Skeletal muscle cell (primary cell): Measurements from ENCODE around the gene KRT25.
"Not testable (repeated sequence)": the region's sequence is repeated elsewhere in the genome, so short reads cannot be mapped to it uniquely, and the experiment has no call there.

Experiments used
- DNase-seq: peaks from one replicate; pipeline ENCODE4 v3.0.0-alpha.2; 2010; ENCODE audit warnings: low read depth
- H3K4me3 ChIP-seq: 2 replicates; pipeline ENCODE4 v1.5.1; 2011; ENCODE audit warnings: low read depth, mild to moderate bottlenecking, control low read depth, low read length, moderate library complexity

The KRT25 gene

DNA sequence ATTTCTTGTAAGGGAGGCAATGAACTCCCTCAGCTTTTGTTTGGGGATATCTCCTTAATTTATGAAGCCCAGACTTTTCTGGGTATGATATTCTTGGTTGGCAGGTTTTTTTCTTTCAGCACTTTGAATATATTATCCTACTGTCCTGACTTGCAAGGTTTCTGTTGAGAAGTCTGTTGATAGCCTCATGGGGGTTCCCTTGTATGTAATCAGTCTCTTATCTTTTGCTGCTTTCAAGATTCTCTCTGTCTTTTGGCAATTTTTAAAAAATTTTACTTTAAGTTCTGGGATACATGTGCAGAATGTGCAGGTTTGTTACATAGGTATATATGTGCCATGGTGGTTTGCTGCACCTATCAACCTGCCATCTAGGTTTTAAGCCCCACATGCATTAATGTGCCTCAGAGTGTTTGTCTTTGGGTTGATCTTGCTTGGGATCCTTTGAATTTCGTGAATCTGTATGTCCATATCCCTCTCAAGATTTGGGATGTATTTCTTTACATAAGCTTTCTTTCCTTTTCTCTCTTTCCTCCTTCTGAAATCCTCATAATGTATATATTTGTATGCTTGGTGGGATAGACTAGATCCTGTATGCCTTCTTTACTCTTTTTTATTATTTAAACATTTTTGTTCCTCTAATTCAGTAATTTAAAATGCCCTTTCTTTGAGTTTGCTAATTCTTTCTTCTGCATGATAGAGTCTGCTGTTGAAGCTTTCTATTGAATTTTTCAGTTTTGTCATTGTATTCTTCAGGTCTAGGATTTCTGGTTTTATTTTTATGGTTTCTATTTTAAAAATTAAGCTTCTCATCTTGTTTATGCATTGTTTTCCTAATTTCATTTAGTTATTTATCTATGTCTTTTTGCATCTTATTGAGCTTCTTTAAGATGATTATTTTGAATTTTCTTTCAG is 5.2 kb upstream of the KRT25 start:
- DNase-seq = no peak
- H3K4me3 ChIP-seq = no peak overlapping the region

DNA sequence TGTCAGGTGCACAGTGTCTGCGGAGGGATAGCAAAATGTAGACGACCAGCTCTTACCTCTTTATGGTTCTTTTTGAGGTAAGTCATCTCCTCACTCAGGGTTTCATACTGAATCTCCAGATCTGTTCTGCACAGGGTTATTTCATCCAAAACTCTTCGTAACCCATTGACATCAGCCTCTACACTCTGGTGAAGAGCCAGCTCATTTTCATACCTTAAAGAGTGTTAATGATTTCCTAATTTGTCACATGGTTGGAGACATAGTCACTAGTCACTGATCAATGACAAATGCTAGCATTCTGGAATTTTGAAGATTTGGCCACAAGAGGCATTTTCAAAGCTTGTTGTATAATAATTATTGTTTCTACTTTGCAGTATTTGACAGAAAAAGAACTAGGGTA is 1.3 kb downstream of the KRT25 start:
- DNase-seq = no peak

DNA sequence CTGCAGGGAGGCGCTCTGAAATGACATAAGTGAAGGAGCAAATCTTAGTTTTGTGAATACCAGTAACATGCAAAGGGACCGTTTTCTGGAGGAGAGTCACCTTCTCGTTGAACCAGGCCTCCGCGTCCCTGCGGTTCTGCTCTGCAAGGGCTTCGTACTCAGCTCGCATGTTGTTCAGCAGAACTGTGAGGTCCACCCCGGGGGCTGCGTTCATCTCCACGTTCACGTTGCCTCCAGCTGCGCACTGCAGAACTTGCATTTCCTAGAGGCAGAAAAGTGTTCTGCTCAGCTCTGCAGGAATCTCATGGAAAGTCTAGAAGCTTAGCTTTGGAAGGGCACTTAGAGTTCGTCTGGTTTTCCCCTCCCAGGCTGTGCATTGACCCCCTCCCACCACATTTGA is 4.1 kb downstream of the KRT25 start:
- no peak for DNase-seq

More for the DNA sequence above, 1.3 kb downstream of the KRT25 start:
- H3K4me3 ChIP-seq = no peak overlapping the region

DNA sequence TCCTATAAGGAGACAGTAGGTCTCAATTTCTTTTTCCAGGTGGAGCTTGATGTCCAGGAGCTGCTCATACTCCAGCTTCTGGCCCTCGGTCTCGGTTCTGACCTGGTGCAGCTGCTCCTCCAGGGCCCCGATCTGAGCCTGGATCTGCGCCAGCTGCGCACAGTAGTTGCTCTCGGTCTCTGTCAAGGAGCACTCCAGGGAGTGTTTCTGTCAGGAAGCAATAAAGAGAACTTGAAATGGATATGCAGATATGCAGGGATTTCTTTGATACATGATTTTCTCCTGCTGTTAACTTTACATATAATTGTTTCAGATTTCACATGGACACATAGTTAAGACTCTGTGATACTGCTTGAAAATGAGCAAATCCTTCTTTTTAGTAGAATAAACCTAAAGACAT is 4.7 kb downstream of the KRT25 start:
- no peak for DNase-seq
- H3K4me3 ChIP-seq = no peak overlapping the region

More for the DNA sequence above, 4.1 kb downstream of the KRT25 start:
- H3K4me3 ChIP-seq = no peak overlapping the region

DNA sequence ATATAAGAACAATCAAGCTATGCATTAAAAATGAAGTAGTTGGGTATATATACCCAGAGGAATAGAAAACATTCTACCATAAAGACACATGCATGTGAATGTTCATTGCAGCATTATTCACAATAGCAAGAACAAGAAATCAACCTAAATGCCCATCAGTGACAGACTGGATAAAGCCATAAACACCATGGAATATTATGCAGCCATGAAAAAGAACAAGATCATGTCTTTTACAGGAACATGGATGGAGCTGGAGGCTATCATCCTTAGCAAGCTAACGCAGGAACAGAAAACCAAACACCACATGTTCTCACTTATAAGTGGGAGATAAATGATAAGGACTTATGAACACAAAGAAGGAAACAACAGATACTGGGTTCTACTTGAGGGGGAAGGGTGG is 6.5 kb downstream of the KRT25 start:
- H3K4me3 ChIP-seq, DNase-seq: not testable (repeated sequence)

DNA sequence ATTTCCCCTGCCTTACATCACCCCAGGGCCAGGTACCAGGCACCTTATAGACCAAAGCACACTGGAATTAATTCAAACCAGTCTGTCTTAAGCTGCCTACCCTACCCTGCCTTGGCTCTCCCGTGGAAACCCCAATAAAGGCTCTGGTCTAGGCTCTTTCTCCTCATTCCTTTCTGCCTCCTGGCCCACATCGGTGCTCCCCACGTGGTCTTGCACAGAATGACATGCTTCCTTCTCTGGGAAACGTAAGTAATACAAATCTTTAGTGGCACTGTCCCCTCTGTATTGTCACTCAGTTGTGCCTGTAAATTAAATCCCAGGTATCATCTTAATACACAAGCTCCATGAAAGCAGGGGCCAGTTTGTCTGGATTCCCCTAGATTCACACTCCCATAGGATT is 16.6 kb downstream of the KRT25 start:
- no peak overlapping the region for H3K4me3 ChIP-seq
- no peak for DNase-seq

DNA sequence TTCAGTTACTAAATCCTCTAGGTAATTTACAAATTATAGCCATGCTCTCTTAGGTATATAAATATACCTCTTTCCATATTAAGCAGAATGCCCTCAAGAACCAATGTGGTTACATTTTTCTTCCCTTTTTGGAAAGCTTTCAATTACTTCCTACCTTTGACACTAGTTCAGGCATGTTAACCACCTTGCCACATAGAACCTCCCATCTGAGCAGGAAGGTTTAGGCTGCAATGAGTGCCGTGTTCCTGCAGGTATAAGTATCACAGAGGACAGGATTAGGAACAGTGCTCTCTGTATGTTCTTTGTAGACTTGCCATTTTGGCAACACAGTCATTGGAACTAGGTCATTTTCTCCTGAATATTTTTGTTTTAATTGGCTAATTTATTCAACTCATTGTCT is 20.1 kb downstream of the KRT25 start:
- H3K4me3 ChIP-seq = no peak overlapping the region
- DNase-seq = no peak

DNA sequence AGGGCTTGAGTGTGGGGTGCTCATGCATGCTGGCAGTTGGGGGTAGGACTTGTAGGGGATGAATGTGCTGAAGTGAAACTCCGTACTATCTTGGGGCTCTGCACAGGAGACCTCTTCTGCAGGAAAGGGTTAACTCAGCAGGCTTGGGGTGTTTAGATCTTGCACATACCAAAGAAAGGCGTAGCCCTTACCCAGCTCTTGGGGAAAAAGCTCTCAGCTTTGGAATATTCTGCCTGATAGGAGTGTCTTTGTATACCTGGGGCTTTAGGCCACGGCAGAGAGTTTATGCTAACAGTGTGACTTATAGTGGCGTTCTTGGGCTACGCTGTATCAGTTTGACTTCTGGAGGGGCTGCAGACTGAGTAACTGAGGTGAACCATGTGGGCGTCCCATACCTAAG is 21.1 kb downstream of the KRT25 start:
- no peak for DNase-seq
- H3K4me3 ChIP-seq = no peak overlapping the region

DNA sequence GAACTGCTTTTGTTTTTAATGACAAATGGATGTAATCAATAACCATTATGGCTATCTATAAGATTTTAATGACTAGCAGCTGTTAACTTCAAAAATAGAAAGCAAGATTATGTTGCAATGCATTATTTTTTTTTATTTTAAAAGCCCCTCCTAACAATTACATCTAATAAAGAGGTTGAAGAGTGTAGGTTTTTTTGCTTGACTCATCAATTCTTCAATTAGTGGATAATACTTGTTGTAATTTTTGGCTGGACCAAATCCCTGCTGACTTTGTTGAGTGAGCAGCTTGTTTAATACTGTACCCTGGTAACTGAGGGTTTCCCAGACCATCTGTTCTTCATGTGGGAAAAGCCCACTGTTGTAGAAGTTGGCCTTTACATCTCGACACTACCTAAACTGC is 24.2 kb downstream of the KRT25 start:
- no peak for DNase-seq
- H3K4me3 ChIP-seq = no peak overlapping the region

DNA sequence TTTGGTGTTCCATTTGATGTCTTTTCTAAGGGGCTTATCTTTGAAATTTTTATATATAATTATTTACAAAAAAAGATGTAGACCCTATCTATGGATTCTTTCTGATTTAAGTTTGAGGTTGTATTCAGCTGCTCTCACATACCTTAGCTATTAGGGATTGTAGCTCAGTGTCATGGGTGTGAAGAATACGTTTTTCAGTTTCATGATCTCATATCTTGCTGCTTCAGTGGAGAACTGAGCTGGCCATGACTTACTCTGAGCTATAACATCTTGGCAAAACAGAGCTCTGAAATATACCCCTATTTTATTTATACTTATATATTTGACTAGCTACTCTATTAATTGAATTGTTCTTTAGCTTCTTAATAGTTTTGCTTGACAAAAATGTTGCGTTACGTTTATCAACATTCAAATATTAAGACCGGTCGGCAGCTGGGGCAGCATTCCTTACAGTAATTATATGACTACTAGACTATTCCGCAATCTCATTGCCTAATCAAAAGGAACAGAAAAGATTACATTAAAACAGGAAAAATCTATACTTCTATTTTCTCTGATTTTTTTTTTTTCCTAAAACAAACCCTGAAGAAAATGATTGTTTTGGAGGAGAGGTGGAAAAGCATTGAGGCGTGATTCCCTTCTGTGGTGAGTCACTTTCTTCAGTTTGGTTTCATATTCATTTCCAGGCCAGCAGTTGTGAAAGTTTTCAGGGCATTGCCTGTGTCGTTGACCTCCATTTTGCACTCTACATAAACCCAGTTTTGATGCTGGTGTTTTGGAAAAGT is 27.5 kb downstream of the KRT25 start:
- no peak overlapping the region for H3K4me3 ChIP-seq
- no peak for DNase-seq

DNA sequence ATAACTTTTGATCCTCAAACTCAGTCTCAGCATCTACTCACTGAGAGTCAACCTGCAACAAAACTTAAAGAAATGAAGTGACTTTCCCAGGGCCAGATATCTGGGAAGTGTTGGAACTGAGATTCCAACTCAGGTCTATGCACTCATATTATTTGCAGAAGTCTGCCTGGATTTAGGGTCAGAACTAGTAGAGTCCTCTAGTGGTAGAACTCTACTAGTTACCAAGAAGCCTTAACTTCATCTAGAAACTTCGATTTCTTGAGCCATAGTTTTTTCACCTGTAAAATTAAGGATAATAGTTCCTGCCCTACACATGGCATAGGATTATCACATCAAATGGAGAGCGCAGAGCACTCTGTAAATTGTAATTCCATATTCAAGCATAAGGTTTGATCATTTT is 28.2 kb downstream of the KRT25 start:
- H3K4me3 ChIP-seq = no peak overlapping the region
- DNase-seq = no peak

DNA sequence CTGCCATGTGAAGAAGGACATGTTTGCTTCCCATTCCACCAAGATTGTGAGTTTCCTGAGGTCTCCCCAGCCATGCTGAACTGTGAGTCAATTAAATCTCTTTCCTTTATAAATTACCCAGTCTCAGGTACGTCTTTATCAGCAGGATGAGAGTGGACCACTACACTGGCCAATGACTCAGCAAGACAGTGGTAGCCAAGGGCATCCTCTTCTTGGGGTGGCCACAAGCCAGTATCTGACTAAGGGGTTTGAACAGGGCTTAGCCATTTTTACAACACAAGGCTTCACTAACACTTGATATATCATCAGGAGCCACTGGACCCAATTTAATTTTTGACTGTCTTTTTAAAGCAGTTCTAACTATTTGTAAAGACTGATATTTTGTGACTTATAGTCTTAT is 30.5 kb downstream of the KRT25 start:
- no peak overlapping the region for H3K4me3 ChIP-seq
- no peak for DNase-seq

DNA sequence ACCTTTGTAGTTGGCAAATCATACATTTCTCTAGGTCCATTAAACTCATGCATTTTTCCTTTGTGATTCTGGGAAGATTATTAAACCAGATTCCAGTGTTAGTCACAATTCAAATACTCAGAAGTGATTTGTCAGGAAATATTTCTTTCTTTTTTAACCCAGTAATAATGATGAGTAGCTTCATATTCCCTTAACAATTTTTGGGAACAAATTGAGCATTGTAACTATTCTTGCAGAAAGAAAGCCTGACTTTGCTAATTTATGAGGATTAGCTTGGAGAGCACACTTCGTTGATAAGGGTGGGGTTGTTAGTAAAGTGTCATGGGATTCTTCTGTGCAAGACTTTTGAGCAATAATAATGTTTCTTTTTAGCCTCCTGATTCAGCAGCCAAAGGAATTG is 32.9 kb downstream of the KRT25 start:
- no peak for DNase-seq
- H3K4me3 ChIP-seq = no peak overlapping the region

DNA sequence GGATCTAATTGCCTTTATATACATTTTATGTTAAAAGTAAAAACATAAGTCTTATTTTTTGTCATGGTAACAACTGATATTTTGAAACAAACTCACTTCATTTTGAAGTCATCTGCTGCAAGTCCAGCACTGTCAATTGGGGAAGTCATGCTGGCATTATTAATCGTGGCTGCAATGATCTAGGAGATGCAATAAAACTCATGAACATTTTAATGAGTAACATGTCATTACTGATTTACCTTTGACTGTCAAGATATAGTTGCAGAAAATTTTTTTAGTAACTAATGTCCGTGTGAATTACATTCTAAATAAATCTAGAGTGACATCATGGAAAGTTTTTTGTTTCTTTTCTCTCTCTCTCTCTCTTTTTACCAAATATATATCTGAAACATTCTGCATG is 34.2 kb downstream of the KRT25 start:
- H3K4me3 ChIP-seq = no peak overlapping the region
- no peak for DNase-seq

DNA sequence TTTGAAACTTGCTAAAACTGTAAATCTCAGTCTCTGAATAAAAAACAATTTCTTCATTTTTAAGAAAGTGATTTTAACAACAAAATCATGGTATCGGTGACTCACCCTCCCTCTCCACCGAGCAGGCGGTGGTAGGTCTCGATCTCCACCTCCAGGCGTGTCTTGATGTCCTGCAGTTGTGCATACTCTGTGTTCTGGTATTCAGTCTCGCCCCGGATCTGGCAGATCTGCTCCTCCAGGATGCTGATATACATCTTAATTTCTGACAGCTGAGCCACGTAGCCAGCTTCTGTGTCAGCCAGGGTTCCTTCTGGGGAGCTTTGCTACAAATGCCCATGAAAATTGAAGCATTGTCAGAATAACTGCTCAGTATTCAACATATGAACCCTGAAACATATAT is 36.2 kb downstream of the KRT25 start:
- no peak for DNase-seq

DNA sequence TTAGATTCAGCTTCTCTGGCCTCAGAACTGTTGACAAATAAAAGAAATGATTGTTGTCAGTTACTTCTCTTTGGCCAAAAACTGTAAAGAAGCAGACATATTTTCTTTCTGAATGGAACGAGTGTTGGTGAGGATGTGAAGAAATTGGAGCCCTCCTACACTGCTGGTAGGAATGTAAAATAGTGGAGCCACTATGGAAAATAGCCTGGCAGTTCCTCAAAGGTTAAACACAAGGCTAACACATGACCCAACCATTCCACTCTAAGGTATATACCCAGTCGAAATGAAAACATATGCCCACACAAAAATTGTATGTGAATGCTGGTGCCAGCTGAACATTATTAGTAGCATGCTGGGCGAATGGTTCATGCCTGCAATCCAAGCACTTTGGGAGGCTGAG is 37.4 kb downstream of the KRT25 start:
- no peak for DNase-seq
- H3K4me3 ChIP-seq = no peak overlapping the region

More for the DNA sequence above, 36.2 kb downstream of the KRT25 start:
- H3K4me3 ChIP-seq = no peak overlapping the region

DNA sequence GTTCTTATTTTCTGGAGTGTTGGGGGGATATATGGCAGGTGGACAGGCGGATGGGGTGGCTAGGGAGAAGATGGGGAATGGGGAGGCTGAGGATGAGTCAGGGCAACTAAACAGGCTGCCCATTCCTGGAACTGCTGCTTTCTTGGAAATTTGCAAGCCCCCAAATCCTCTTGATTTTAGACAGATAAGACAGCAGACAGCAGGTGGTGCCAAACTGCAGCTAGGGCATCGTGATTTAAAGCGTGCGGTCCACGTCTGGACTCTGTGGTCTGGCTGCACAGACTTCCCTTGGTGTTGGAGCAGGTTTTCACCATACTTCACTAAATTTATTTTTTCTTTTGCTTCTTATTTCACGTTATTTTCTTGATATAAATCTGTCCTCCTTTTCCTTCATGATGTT is 40.7 kb downstream of the KRT25 start:
- no peak for DNase-seq
- H3K4me3 ChIP-seq = no peak overlapping the region

DNA sequence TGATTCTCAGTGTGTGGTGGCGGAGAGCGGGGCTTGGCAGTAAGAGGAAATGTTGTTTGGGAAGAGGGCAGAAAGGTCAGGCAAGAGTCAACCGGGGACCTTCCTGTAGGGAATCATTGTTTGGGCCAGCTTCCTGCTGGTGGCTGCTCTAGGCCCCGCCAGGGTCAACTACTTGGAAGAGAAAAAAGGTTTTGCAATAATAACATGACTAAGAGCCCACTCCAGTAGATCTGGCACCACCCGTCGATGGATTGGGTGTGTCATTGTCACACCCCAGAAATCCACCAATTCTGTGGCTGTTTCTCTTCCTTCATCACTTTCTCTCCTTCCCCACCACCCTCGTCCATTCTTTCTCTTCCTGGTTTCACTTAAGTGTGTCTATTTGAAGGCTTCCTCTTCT is 47.4 kb downstream of the KRT25 start:
- H3K4me3 ChIP-seq = no peak overlapping the region
- no peak for DNase-seq

DNA sequence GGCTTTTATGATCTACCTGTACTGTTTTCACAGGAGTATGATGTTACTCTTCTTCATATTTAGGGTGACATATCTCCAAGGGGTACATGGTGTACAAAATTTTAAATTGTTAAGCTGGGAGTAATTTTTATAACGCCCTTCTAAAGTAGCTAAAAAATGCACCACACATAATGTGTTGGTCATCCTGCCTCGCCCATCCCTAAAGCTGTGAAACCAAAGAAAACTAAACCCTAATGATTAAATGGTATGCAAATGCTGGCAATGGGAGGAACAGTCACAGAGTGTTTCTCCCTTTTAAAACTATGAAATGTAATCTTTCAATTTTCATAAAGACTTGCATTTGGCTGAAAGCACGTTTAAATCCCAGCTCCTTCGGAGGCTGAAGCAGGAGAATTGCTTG is 49.5 kb downstream of the KRT25 start:
- DNase-seq = no peak
- no peak overlapping the region for H3K4me3 ChIP-seq

DNA sequence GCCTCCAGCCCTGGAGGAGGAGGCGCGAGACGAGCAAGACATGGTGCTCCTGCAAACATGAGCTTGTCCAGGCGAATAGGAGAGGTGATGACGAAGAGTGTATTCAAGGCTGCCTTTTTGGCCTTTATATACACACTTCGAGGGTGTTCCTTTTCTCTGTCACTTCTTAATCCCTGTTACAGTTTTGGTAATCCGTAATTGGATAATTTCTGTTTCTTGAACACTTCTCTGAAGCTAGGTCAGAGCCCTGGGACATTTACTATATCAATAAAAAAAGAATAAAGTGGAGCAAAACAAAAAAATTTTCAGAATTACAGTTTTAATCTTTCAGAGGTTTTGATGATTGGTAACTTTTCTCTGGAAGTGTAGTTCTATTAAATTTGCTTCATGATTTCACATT is 51.5 kb downstream of the KRT25 start, which contains the start of gene KRT24:
Gene KRT24 (minus strand): TSS at position 101 of the 400 bp plus-strand sequence. CDS start 59 bp downstream, at position 42.
- DNase-seq = no peak
- H3K4me3 ChIP-seq = no peak within 1 kb of the TSS

DNA sequence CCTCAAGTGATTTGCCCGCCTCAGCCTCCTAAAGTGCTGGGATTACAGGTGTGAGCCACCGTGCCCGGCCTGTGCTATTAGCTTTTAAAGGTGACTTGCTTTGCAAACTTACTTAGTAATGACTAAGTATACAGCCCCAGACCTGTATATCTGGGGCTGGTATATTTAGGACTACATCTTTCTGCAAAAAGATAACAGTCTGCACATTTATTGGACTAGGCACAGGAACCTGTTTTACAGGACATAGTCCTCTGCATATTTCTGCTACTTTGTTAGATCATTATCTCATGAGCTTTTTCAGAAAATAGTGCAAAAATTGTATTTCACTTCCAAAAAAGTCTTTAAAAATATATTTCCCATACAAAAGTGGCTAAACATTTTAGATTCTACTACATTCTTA is 52.9 kb downstream of the KRT25 start:
- DNase-seq = no peak
- H3K4me3 ChIP-seq = no peak overlapping the region
